Activated T-cell treated with anti-CD3 and anti-CD28 coated beads for 48 hours (primary cell): ENCODE results near the gene PCOLCE2.
"Not testable (repeated sequence)": the region's sequence is repeated elsewhere in the genome, so short reads cannot be mapped to it uniquely, and the experiment has no call there.

Source experiments
- DNase-seq: peaks from one replicate; pipeline ENCODE4 v3.0.0-alpha.2; 2020; ENCODE audit warnings: low read depth

The PCOLCE2 gene

GRCh38 chr3:142898346-142899213 lies 9.7 kb upstream of the PCOLCE2 start:
- DNase-seq = no peak

GRCh38 chr3:142897807-142898206 lies 8.9 kb upstream of the PCOLCE2 start:
- no peak for DNase-seq

GRCh38 chr3:142896996-142897395 lies 8.1 kb upstream of the PCOLCE2 start:
- DNase-seq = no peak

- no peak for DNase-seq
Measured at GRCh38 chr3:142896201-142896755, 7.4 kb upstream of the PCOLCE2 start.

GRCh38 chr3:142894493-142894892 lies 5.6 kb upstream of the PCOLCE2 start:
- DNase-seq = no peak

GRCh38 chr3:142892714-142893113 lies 3.8 kb upstream of the PCOLCE2 start:
- no peak for DNase-seq

- no peak for DNase-seq
Measured at GRCh38 chr3:142890592-142890991, 1.7 kb upstream of the PCOLCE2 start.

- DNase-seq = no peak
Measured at GRCh38 chr3:142889212-142890014, 530 bp upstream of the PCOLCE2 start.

- no peak for DNase-seq
Measured at GRCh38 chr3:142888099-142888480, 793 bp downstream of the PCOLCE2 start.

GRCh38 chr3:142886940-142887339 lies 1.9 kb downstream of the PCOLCE2 start:
- no peak for DNase-seq

- DNase-seq = no peak
Measured at GRCh38 chr3:142886021-142886420, 2.9 kb downstream of the PCOLCE2 start.

GRCh38 chr3:142884531-142884930 lies 4.4 kb downstream of the PCOLCE2 start:
- no peak for DNase-seq

GRCh38 chr3:142883534-142883933 lies 5.3 kb downstream of the PCOLCE2 start:
- not testable (repeated sequence) for DNase-seq

GRCh38 chr3:142881445-142882224 lies 7.2 kb downstream of the PCOLCE2 start:
- no peak for DNase-seq

- DNase-seq = no peak
Measured at GRCh38 chr3:142878649-142879300, 10.1 kb downstream of the PCOLCE2 start.

GRCh38 chr3:142876417-142876816 lies 12.5 kb downstream of the PCOLCE2 start:
- no peak for DNase-seq

GRCh38 chr3:142875583-142876207 lies 13.2 kb downstream of the PCOLCE2 start:
- no peak for DNase-seq

GRCh38 chr3:142875099-142875498 lies 13.8 kb downstream of the PCOLCE2 start:
- DNase-seq = no peak

GRCh38 chr3:142868382-142868781 lies 20.5 kb downstream of the PCOLCE2 start:
- not testable (repeated sequence) for DNase-seq

GRCh38 chr3:142866841-142867631 lies 21.8 kb downstream of the PCOLCE2 start:
- no peak for DNase-seq
